IMR-90 (cell line): Measurements from ENCODE around the gene ISCU. TPM values are rescaled to one million over a fixed set of nuclear protein-coding genes. Genes with fewer than 3 reads are reported as not detected.
A peak's percentile ranks its signal among the peaks of the same experiment; 100 is the strongest.

ENCODE experiments used
- ATAC-seq: fragments of 200-7000 bp; cut with Tn5 transposase; 2 replicates; pipeline ENCODE4 v1.9.1; 2020; ENCODE audit warnings: low read depth, mild to moderate bottlenecking, moderate library complexity
- BruUV-seq: library from RNA; stranded (reverse); fragments of 400-500 nt; replicated peaks from 2 replicates; lab custom pipeline; 2021; lab: Mats Ljungman, UMichigan
- CTCF ChIA-PET: fragments of 300-600 bp; formaldehyde crosslinking; extraction: SDS; loops from one replicate; lab custom pipeline; 2021; ENCODE audit warnings: antibody characterized with exemption; lab: Yijun Ruan, JAX
- POLR2A ChIA-PET: fragments of 300-600 bp; sonication (Branson Sonifier 250); formaldehyde crosslinking; loops from one replicate; lab custom pipeline; 2022; ENCODE audit warnings: antibody characterized with exemption; ENCODE audit not compliant: unreplicated experiment; lab: Charles Lee
- DNase-seq: peaks from one replicate; pipeline ENCODE4 v3.0.0; 2013
- H2AFZ ChIP-seq: replicated peaks from 2 replicates; pipeline ENCODE3; 2013; ENCODE audit warnings: low read length, mild to moderate bottlenecking; ENCODE audit not compliant: poor library complexity
- H2AK5ac ChIP-seq: 2 replicates; pipeline ENCODE4 v1.6.1; 2013; ENCODE audit warnings: low read depth, low read length, inconsistent platforms
- H2AK9ac ChIP-seq: replicated peaks from 2 replicates; pipeline ENCODE3; 2013; ENCODE audit warnings: mild to moderate bottlenecking, low read depth, low read length, moderate library complexity; ENCODE audit not compliant: poor library complexity
- H2BK120ac ChIP-seq: 2 replicates; pipeline ENCODE4 v1.6.1; 2013; ENCODE audit warnings: low read depth, low read length, inconsistent platforms
- H2BK15ac ChIP-seq: 3 replicates; pipeline ENCODE4 v1.6.1; 2013; ENCODE audit warnings: low read depth, low read length, inconsistent platforms
- H2BK20ac ChIP-seq: 2 replicates; pipeline ENCODE4 v1.6.1; 2013; ENCODE audit warnings: low read depth, mild to moderate bottlenecking, inconsistent platforms, low read length, moderate library complexity
- H2BK5ac ChIP-seq: 2 replicates; pipeline ENCODE4 v1.6.1; 2013; ENCODE audit warnings: mild to moderate bottlenecking, low read depth, low read length, inconsistent platforms; ENCODE audit not compliant: poor library complexity, severe bottlenecking
- H3K14ac ChIP-seq: replicated peaks from 2 replicates; pipeline ENCODE4 v1.6.1; 2013; ENCODE audit warnings: low read depth, low read length, inconsistent platforms
- H3K18ac ChIP-seq: 2 replicates; pipeline ENCODE4 v1.6.1; 2013; ENCODE audit warnings: low read depth, low read length, control low read depth
- H3K23ac ChIP-seq: 2 replicates; pipeline ENCODE4 v1.6.1; 2013; ENCODE audit warnings: low read depth, low read length, inconsistent platforms
- H3K27ac ChIP-seq: 2 replicates; pipeline ENCODE4 v1.5.1; 2013; ENCODE audit warnings: mild to moderate bottlenecking, control low read depth, low read length; ENCODE audit not compliant: insufficient read depth
- H3K27me3 ChIP-seq: 2 replicates; pipeline ENCODE4 v1.6.1; 2013; ENCODE audit warnings: low read length; ENCODE audit not compliant: control insufficient read depth, insufficient read depth
- H3K36me3 ChIP-seq: 2 replicates; pipeline ENCODE4 v1.6.1; 2013; ENCODE audit warnings: low read length, mixed read lengths; ENCODE audit not compliant: control insufficient read depth, insufficient read depth
- H3K4ac ChIP-seq: 2 replicates; pipeline ENCODE4 v1.6.1; 2013; ENCODE audit warnings: low read depth, low read length, inconsistent platforms
- H3K4me1 ChIP-seq: 2 replicates; pipeline ENCODE4 v1.6.1; 2013; ENCODE audit warnings: low read length, mixed read lengths; ENCODE audit not compliant: control insufficient read depth, insufficient read depth
- H3K4me2 ChIP-seq: 2 replicates; pipeline ENCODE4 v1.6.1; 2013; ENCODE audit warnings: low read depth, mild to moderate bottlenecking, control low read depth, low read length, moderate library complexity
- H3K4me3 ChIP-seq: 2 replicates; pipeline ENCODE4 v1.5.1; 2013; ENCODE audit warnings: low read depth, mild to moderate bottlenecking, control low read depth, low read length, moderate library complexity; ENCODE audit not compliant: insufficient read depth
- H3K56ac ChIP-seq: 2 replicates; pipeline ENCODE4 v1.6.1; 2013; ENCODE audit warnings: low read length, inconsistent platforms; ENCODE audit not compliant: insufficient read depth; ENCODE audit errors: extremely low read depth
- H3K79me1 ChIP-seq, 2 experiments: 2 replicates each; pipeline ENCODE4 v1.6.1; 2013; ENCODE audit warnings: low read length in 2 of 2, inconsistent platforms in 1 of 2, low read depth in 1 of 2
- H3K9ac ChIP-seq: 2 replicates; pipeline ENCODE4 v1.6.1; 2013; ENCODE audit warnings: low read depth, low read length, control low read depth
- H3K9me1 ChIP-seq: 2 replicates; pipeline ENCODE4 v1.6.1; 2013; ENCODE audit warnings: low read length, inconsistent platforms; ENCODE audit not compliant: insufficient read depth
- H3K9me3 ChIP-seq: 2 replicates; pipeline ENCODE4 v1.6.1; 2013; ENCODE audit warnings: low read length; ENCODE audit not compliant: control insufficient read depth, insufficient read depth
- H4K20me1 ChIP-seq: 2 replicates; pipeline ENCODE4 v1.6.1; 2013; ENCODE audit warnings: low read length, inconsistent platforms; ENCODE audit not compliant: insufficient read depth
- H4K5ac ChIP-seq: 2 replicates; pipeline ENCODE4 v1.6.1; 2013; ENCODE audit warnings: mild to moderate bottlenecking, low read depth, low read length, control low read depth
- H4K8ac ChIP-seq, 2 experiments: 2 replicates each; pipeline ENCODE4 v1.6.1; 2013; ENCODE audit warnings: low read depth in 2 of 2, low read length in 2 of 2, control low read depth in 1 of 2, inconsistent platforms in 1 of 2
- H4K91ac ChIP-seq: 2 replicates; pipeline ENCODE4 v1.6.1; 2013; ENCODE audit warnings: low read depth, low read length, inconsistent platforms; ENCODE audit not compliant: insufficient read depth
- BHLHE40 ChIP-seq: fragments of 150-350 bp; IDR thresholded peaks from 2 replicates; pipeline ENCODE4 v1.6.1; 2016; ENCODE audit warnings: mild to moderate bottlenecking, low read depth, low read length
- ELK1 ChIP-seq: fragments of 150-350 bp; IDR thresholded peaks from 2 replicates; pipeline ENCODE4 v1.6.1; 2016; ENCODE audit warnings: low read depth, mild to moderate bottlenecking, low read length, moderate library complexity, borderline replicate concordance
- FOS ChIP-seq: fragments of 150-350 bp; IDR thresholded peaks from 2 replicates; pipeline ENCODE4 v1.6.1; 2016; ENCODE audit warnings: low read depth, low read length
- MAFK ChIP-seq: IDR thresholded peaks from 2 replicates; pipeline ENCODE4 v1.6.1; 2012; ENCODE audit warnings: low read depth, low read length, improper control_type of control experiment
- MXI1 ChIP-seq: IDR thresholded peaks from 2 replicates; pipeline ENCODE4 v1.6.1; 2012; ENCODE audit warnings: low read depth, mild to moderate bottlenecking, low read length, moderate library complexity, borderline replicate concordance
- NFE2L2 ChIP-seq: fragments of 150-350 bp; IDR thresholded peaks from 2 replicates; pipeline ENCODE4 v1.6.1; 2016; ENCODE audit warnings: low read depth, mild to moderate bottlenecking, low read length
- POLR2A ChIP-seq: IDR thresholded peaks from 2 replicates; pipeline ENCODE4 v1.6.1; 2012; ENCODE audit warnings: mild to moderate bottlenecking, low read depth, low read length
- SMC3 ChIP-seq: fragments of 150-350 bp; IDR thresholded peaks from 2 replicates; pipeline ENCODE4 v1.6.1; 2016; ENCODE audit warnings: low read depth, mild to moderate bottlenecking, antibody characterized with exemption, low read length, moderate library complexity
- WGBS, 2 experiments: methylation state at CpG; one replicate each; pipeline versions ENCODE4 v1.1.5 to v1.1.7; 2013; ENCODE audit warnings: missing lambda C conversion rate in 2 of 2; ENCODE audit not compliant: insufficient read length in 1 of 2; ENCODE audit errors: extremely low coverage in 2 of 2; 5-methylcytosine and 5-hydroxymethylcytosine counted together
- dilution Hi-C: fragments of 300-500 bp; cut with HindIII; formaldehyde crosslinking; loops from one replicate; pipeline ENCODE4 v1.14.3; 2018; ENCODE audit warnings: low sequenced_read_pairs; ENCODE audit not compliant: unreplicated experiment
- in situ Hi-C: fragments of 300-500 bp; cut with MboI; formaldehyde crosslinking; loops from 3 replicates; pipeline ENCODE4 v1.14.3; 2019; ENCODE audit warnings: low sequenced_read_pairs, inconsistent platforms, mixed read lengths
- intact Hi-C: fragments of 100-400 bp; cut with micrococcal nuclease; formaldehyde crosslinking; loops from 2 replicates; pipeline ENCODE4 v1.10.0; 2022
- polyA plus RNA-seq, 3 experiments: library from polyadenylated mRNA; depleted of rRNA; stranded (reverse); fragments of >200 nt; gene quantifications; 2 replicates each; pipeline ENCODE4 v1.2.3, GENCODE V29; 2012; ENCODE audit warnings: low replicate concordance in 1 of 3
- total RNA-seq: library from RNA; depleted of rRNA; stranded (reverse); fragments of >200 nt; gene quantifications from 2 replicates; pipeline ENCODE4 v1.2.3, GENCODE V29; 2012
- TF ChIP-seq, protein P1 (sequence below): fragments of 150-350 bp; IDR thresholded peaks from 2 replicates; pipeline ENCODE4 v1.6.1; 2017; ENCODE audit warnings: mild to moderate bottlenecking, antibody characterized with exemption, low read length, low read depth

ISCU gene
- total and polyA plus RNA-seq, 2 of the 4 experiments (the other 2 are of a cell fraction) = 52.7 to 87.2 TPM

DNA sequence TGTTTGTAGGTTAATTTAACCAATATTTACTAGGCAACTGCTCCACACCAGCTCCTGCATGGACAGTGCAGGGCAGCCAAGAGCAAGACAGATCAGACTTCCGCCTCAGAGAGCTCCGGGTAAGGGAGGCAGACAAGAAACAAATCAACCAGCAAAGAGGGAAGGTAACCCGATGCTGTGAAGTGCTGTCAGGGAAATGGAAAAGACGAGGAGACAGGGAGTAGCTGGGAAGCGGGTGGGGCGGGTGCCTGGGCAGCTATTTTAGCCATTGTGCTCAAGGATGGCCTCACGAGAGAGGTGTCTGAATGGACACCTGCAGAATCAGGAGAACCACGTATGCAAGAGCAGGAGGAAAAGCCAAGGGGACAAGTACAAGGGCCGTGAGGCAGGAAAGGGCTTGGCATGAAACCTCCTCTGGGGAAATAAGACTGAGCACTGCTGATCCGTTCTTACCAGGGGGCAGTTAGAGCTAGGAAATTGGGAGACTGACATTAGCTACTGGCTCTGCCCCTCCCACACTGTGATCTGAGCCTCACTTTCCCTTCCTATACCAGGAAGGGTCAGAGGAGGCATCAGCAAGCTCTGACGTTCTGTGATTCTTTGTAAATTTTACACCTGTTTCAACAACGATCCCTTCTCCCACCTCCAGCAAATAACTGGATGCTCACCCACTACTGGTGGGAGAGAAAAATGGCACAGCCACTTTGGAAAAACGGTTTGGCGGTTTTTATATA, 42.0 kb downstream of the ISCU start:
- ATAC-seq (no peak), DNase-seq (no peak)
- ChIA-PET POLR2A (no interaction called here), CTCF (interaction anchor here (0.6 kb wide), 3 partner anchors 87 to 735 kb away, joined by 3 read pairs; no protein-coding TSS in a partner anchor)
- BruUV-seq = no TSS peak
- Histone ChIP-seq H3K36me3 (no peaks in the 10 kb centered on the region), H2BK15ac (no peak overlapping the region; the same call in 2 of the 3 replicates), H4K20me1 (no peaks in the 10 kb centered on the region), H3K23ac (no peak overlapping the region), H4K91ac (no peak overlapping the region), H2BK5ac (no peak overlapping the region), H2BK20ac (no peak overlapping the region), H2AK9ac (no peak overlapping the region), H3K4me2 (no peak overlapping the region), H3K9me3 (no peaks in the 10 kb centered on the region), H3K9me1 (no peaks in the 10 kb centered on the region), H4K5ac (no peak overlapping the region), H2AFZ (peak overlapping the region; percentile 59), H3K27ac (no peak overlapping the region), H3K79me1 (no peaks in the 10 kb centered on the region), H3K27me3 (no peaks in the 10 kb centered on the region), H3K56ac (no peak overlapping the region), H4K8ac (no peak overlapping the region), H2BK120ac (0 out of 2 replicates have a peak overlapping the region, but pooled peaks have one; percentile 6), H3K14ac (no peak overlapping the region), H3K4me3 (no peak overlapping the region), H3K4me1 (peaks cover 6% of the 10 kb centered on the region; the same call in 1 of the 2 replicates), H3K18ac (no peak overlapping the region), H3K4ac (peak overlapping the region; percentile 20), H3K9ac (no peak overlapping the region), H2AK5ac (peak overlapping the region; percentile 5; the same call in 1 of the 2 replicates)
- intact Hi-C loops = no loop called here
- WGBS, 2 experiments = 50% methylated on average over 9 of the region's 14 CpGs; no CpG with 5 or more reads in 1 of the 2 experiments
- in situ Hi-C loops = no loop called here
- TF ChIP-seq FOS (no peak), BHLHE40 (no peak), SMC3 (no peak), MAFK (no peak), POLR2A (no peak), NFE2L2 (no peak), MXI1 (no peak), ELK1 (no peak)
- TF ChIP-seq, protein P1, sequence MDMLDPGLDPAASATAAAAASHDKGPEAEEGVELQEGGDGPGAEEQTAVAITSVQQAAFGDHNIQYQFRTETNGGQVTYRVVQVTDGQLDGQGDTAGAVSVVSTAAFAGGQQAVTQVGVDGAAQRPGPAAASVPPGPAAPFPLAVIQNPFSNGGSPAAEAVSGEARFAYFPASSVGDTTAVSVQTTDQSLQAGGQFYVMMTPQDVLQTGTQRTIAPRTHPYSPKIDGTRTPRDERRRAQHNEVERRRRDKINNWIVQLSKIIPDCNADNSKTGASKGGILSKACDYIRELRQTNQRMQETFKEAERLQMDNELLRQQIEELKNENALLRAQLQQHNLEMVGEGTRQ = no peak
- dilution Hi-C loops = no loop called here
